ENCODE results near the gene PALB2. TPM values are rescaled to one million over a fixed set of nuclear protein-coding genes. Genes with fewer than 3 reads are reported as not detected.

Gene PALB2
- total RNA-seq, 1 donor from 2014 or later, result 14.5 TPM

- H3K27ac Mint-ChIP-seq (ENCODE audit: unreplicated experiment), result peak overlapping the region; percentile 25
- DNase-seq (ENCODE audit: low spot score), result no peak
- TF ChIP-seq CTCF (IDR thresholded peaks at IDR 0.05; ENCODE audit: unreplicated experiment), result no peak
- H3K27me3 Mint-ChIP-seq (ENCODE audit: unreplicated experiment), result peaks cover 5% of the 10 kb centered on the region
- peaks cover 16% of the 10 kb centered on the region for H3K4me1 Mint-ChIP-seq (ENCODE audit: unreplicated experiment)
- peaks cover 17% of the 10 kb centered on the region for H3K36me3 Mint-ChIP-seq (ENCODE audit: low read depth, unreplicated experiment)
- H3K4me3 Mint-ChIP-seq (ENCODE audit: unreplicated experiment), result no peak overlapping the region
- no peaks in the 10 kb centered on the region for H3K9me3 Mint-ChIP-seq (ENCODE audit: unreplicated experiment)
Measured at GRCh38 chr16:23676924-23677480, 35.9 kb upstream of the PALB2 start.

DNA sequence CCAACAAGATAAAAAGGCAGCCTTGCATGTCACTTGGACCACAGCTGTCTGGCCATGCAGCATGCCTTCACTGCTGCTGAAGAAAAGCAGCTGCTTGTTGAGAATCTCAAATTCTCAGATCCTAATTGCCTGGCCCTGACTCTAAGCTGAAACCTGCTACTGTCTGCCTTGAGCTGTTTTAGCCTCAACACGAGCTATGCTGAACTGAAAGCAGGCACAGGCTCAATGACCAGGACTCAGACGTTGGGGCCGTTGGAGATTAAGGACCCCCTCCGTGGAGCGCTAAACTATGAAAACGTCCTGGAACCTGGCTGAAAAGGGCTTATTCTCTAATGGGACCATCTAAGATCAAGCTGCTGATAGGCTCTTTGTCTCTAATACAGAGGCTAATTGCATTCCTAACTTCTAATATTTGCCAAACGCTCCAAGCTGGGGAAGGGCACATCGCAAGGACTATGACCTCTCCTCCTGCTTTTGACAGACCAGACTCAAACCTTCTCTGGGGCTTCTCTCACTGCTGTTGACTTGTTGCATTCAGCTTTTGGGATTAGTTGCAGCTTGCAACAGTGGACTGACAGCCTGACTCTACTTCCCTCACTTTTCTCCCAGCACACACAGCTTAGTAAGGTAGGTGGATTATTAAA is 33.0 kb upstream of the PALB2 start:
- no peak for DNase-seq (ENCODE audit: low spot score)
- Mint-ChIP-seq H3K9me3 (ENCODE audit: unreplicated experiment) (no peaks in the 10 kb centered on the region), H3K36me3 (ENCODE audit: low read depth, unreplicated experiment) (peaks cover 28% of the 10 kb centered on the region), H3K27me3 (ENCODE audit: unreplicated experiment) (no peaks in the 10 kb centered on the region), H3K27ac (ENCODE audit: unreplicated experiment) (no peak overlapping the region), H3K4me1 (ENCODE audit: unreplicated experiment) (peaks cover 5% of the 10 kb centered on the region), H3K4me3 (ENCODE audit: unreplicated experiment) (no peak overlapping the region)
- no peak for TF ChIP-seq CTCF (IDR thresholded peaks at IDR 0.05; ENCODE audit: unreplicated experiment)

GRCh38 chr16:23670137-23670776 is 29.1 kb upstream of the PALB2 start:
- no peak for TF ChIP-seq CTCF (IDR thresholded peaks at IDR 0.05; ENCODE audit: unreplicated experiment)
- no peak overlapping the region for H3K4me3 Mint-ChIP-seq (ENCODE audit: unreplicated experiment)
- H3K4me1 Mint-ChIP-seq (ENCODE audit: unreplicated experiment), result no peaks in the 10 kb centered on the region
- H3K27me3 Mint-ChIP-seq (ENCODE audit: unreplicated experiment), result no peaks in the 10 kb centered on the region
- H3K27ac Mint-ChIP-seq (ENCODE audit: unreplicated experiment), result no peak overlapping the region
- H3K9me3 Mint-ChIP-seq (ENCODE audit: unreplicated experiment), result no peaks in the 10 kb centered on the region
- no peak for DNase-seq (ENCODE audit: low spot score)
- H3K36me3 Mint-ChIP-seq (ENCODE audit: low read depth, unreplicated experiment), result peaks cover 38% of the 10 kb centered on the region

DNA sequence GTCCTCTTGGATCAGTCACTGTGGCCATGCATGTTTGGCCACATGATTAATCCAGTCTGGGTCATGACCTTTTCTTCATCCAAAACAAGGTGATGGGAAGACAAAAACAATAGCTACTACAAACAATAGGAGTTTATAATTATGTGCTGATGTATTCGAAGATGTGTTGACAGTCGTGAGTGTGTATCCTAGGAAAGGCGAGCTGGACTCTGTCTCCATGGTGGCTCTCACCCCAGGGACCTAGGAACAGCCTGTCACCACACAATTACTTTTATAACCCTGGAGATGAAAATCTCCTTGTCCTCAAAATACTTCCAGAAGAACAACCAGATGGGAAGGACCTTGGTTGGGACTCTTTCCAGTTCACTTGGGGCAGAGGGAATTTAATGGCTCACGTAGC is 27.8 kb upstream of the PALB2 start:
- H3K36me3 Mint-ChIP-seq (ENCODE audit: low read depth, unreplicated experiment), result peaks cover 44% of the 10 kb centered on the region
- H3K27me3 Mint-ChIP-seq (ENCODE audit: unreplicated experiment), result no peaks in the 10 kb centered on the region
- H3K9me3 Mint-ChIP-seq (ENCODE audit: unreplicated experiment), result no peaks in the 10 kb centered on the region
- H3K27ac Mint-ChIP-seq (ENCODE audit: unreplicated experiment), result no peak overlapping the region
- H3K4me1 Mint-ChIP-seq (ENCODE audit: unreplicated experiment), result no peaks in the 10 kb centered on the region
- TF ChIP-seq CTCF (IDR thresholded peaks at IDR 0.05; ENCODE audit: unreplicated experiment), result no peak
- H3K4me3 Mint-ChIP-seq (ENCODE audit: unreplicated experiment), result no peak overlapping the region
- DNase-seq (ENCODE audit: low spot score), result no peak

GRCh38 chr16:23668225-23668624 is 27.1 kb upstream of the PALB2 start:
- no peaks in the 10 kb centered on the region for H3K27me3 Mint-ChIP-seq (ENCODE audit: unreplicated experiment)
- peaks cover 44% of the 10 kb centered on the region for H3K36me3 Mint-ChIP-seq (ENCODE audit: low read depth, unreplicated experiment)
- H3K27ac Mint-ChIP-seq (ENCODE audit: unreplicated experiment), result no peak overlapping the region
- no peaks in the 10 kb centered on the region for H3K9me3 Mint-ChIP-seq (ENCODE audit: unreplicated experiment)
- H3K4me3 Mint-ChIP-seq (ENCODE audit: unreplicated experiment), result no peak overlapping the region
- DNase-seq (ENCODE audit: low spot score), result no peak
- no peaks in the 10 kb centered on the region for H3K4me1 Mint-ChIP-seq (ENCODE audit: unreplicated experiment)
- TF ChIP-seq CTCF (IDR thresholded peaks at IDR 0.05; ENCODE audit: unreplicated experiment), result no peak
